ENCODE data around the gene GRM4.

DNA sequence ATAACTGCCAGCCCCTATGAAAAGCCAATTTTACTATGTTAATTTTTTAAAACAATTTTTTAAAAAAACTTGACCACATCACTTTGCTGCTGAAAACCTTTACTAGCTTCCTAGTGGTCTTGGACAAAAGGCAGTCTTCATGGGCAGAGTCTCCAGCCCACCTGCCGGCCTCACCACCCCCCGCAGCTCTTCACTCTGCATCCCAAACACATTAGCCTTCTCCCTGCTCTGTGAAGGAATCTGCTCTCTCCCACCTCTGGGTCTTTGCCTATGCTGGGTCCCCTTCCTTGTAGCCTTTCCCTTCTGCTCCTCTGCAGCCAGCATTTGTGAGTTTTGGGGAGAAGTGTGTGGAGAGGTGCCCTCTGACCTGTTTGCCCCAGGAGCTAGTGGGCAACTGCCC is 171.4 kb downstream of the GRM4 start:
- TF ChIP-seq, protein P1, sequence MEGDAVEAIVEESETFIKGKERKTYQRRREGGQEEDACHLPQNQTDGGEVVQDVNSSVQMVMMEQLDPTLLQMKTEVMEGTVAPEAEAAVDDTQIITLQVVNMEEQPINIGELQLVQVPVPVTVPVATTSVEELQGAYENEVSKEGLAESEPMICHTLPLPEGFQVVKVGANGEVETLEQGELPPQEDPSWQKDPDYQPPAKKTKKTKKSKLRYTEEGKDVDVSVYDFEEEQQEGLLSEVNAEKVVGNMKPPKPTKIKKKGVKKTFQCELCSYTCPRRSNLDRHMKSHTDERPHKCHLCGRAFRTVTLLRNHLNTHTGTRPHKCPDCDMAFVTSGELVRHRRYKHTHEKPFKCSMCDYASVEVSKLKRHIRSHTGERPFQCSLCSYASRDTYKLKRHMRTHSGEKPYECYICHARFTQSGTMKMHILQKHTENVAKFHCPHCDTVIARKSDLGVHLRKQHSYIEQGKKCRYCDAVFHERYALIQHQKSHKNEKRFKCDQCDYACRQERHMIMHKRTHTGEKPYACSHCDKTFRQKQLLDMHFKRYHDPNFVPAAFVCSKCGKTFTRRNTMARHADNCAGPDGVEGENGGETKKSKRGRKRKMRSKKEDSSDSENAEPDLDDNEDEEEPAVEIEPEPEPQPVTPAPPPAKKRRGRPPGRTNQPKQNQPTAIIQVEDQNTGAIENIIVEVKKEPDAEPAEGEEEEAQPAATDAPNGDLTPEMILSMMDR (IDR thresholded peaks at IDR 0.05) = no peak
- TF ChIP-seq EZH2 (IDR thresholded peaks at IDR 0.05) (no peak), EZH2phosphoT487 (IDR thresholded peaks at IDR 0.05) (no peak)
